Pancreas (tissue), 10 donors: Measurements from ENCODE around the gene ANO9. TPM values are rescaled to one million over a fixed set of nuclear protein-coding genes. Genes with fewer than 3 reads are reported as not detected.

Experiments
- ATAC-seq, 4 donors: fragments of 200-7000 bp; cut with Tn5 transposase; one replicate each; pipeline versions ENCODE4 v1.8.0 to v1.9.1; 2020; ENCODE audit warnings: mild to moderate bottlenecking in 4 of 4, moderate library complexity in 4 of 4
- DNase-seq, 6 donors: peaks; one replicate each; pipeline ENCODE4 v3.0.0-alpha.2; 2020
- FAIRE-seq: peaks from 2 replicates; lab custom pipeline; 2012; peaks lifted over from hg19 to GRCh38; lab: Jason Lieb, UNC
- H3K27ac ChIP-seq, 4 donors: fragments of 200-600 bp; sonication (generic); 1 replicate in 3 of 4; 2 replicates in 1 of 4; pipeline versions ENCODE4 v1.5.0 to v1.8.0; 2020
- H3K27me3 ChIP-seq, 4 donors: fragments of 200-600 bp; one replicate each; pipeline ENCODE4 v1.8.0; 2021
- H3K36me3 ChIP-seq, 3 donors: fragments of 200-600 bp; sonication (generic) in 1 of 3; one replicate each; pipeline versions ENCODE4 v1.5.0 to v1.8.0; 2020 to 2021
- H3K4me1 ChIP-seq, 3 donors: fragments of 200-600 bp; one replicate each; pipeline ENCODE4 v1.8.0; 2021
- H3K4me3 ChIP-seq, 4 donors: fragments of 200-600 bp; sonication (generic) in 2 of 4; one replicate each; pipeline versions ENCODE4 v1.5.0 to v1.8.0; 2020 to 2021
- H3K9me3 ChIP-seq, 4 donors: fragments of 200-600 bp; one replicate each; pipeline ENCODE4 v1.8.0; 2021
- CTCF ChIP-seq, 4 donors: fragments of 200-600 bp; sonication (generic) in 3 of 4; IDR thresholded peaks; one replicate each; pipeline versions ENCODE4 v1.5.0 to v1.8.0; 2021; ENCODE audit warnings: antibody characterized with exemption in 4 of 4
- WGBS, 2 donors: extraction: QIAGEN DNeasy Blood & Tissue Kit; methylation state at CpG; one replicate each; pipeline ENCODE4 v1.1.7; 2013; 5-methylcytosine and 5-hydroxymethylcytosine counted together
- intact Hi-C, 3 donors: fragments of 100-400 bp; cut with DNase I; formaldehyde crosslinking; loops; one replicate each; pipeline versions ENCODE4 v1.11.1 to v1.14.2; 2022
- polyA plus RNA-seq, 2 donors: library from polyadenylated mRNA; stranded (reverse); fragments of 200-250 nt; gene quantifications; one replicate each; pipeline ENCODE4 v1.2.3, GENCODE V29; 2013
- total RNA-seq, 6 donors: library from RNA; stranded (reverse); fragmentation: NEBNext Ultra II Directional in 4 of 6; extraction: Animal tissue kit (Norgen Biotek cat#: 25700) in 4 of 6; gene quantifications; one replicate each; pipeline versions ENCODE4 v1.2.1 to v1.2.4, GENCODE V29; 2021 to 2023
- donor health status: healthy with polysubstance abuse.
- donor health status: DM: no; HTN: no; CAD: no; lungs with moderate emphysema.
- donor health status: DM: no; HTN: no; CAD: no.
- donor health status: control.
- donor health status: control.
- donor health status: Bipolar disorder and iron deficiency.
- donor health status: DM: yes; HTN: yes; CAD: no.
- donor health status: DM: no; HTN: no; CAD: no.
- donor health status: DM: no; HTN: no; CAD: no.
- donor health status: DM: yes; HTN: yes; CAD: no.

The ANO9 gene
- total and polyA plus RNA-seq, 8 donors: 6.2 to 68.7 (median 14.9) TPM

- intact Hi-C loops: no loop called here
- no peak for TF ChIP-seq CTCF (IDR thresholded peaks at IDR 0.05)
- Histone ChIP-seq H3K36me3 (peaks cover 0 to 5% (median 0%) of the 10 kb centered on the region in 3 donors), H3K4me3 (no peak overlapping the region), H3K4me1 (no peaks in the 10 kb centered on the region), H3K27me3 (no peaks in the 10 kb centered on the region), H3K9me3 (no peaks in the 10 kb centered on the region), H3K27ac (no peak overlapping the region)
- FAIRE-seq (no peak), DNase-seq (peak in 2 of 6 donors; percentile 17 to 45), ATAC-seq (no peak)
- 95% methylated on average over 16 of the region's 16 CpGs for WGBS, 2 donors
Observed at GRCh38 chr11:462107-462890, 20.5 kb upstream of the ANO9 start.

GRCh38 chr11:461626-462025 lies 19.8 kb upstream of the ANO9 start:
- ATAC-seq (no peak), FAIRE-seq (no peak), DNase-seq (peak in 2 of 6 donors; percentile 7 to 61)
- H3K36me3 ChIP-seq: peaks cover 0 to 5% (median 0%) of the 10 kb centered on the region in 3 donors
- no peak overlapping the region for H3K27ac ChIP-seq
- no peaks in the 10 kb centered on the region for H3K9me3 ChIP-seq
- 91 to 94% methylated on average over 9 of the region's 9 CpGs for WGBS, 2 donors
- no peaks in the 10 kb centered on the region for H3K4me1 ChIP-seq
- H3K27me3 ChIP-seq: no peaks in the 10 kb centered on the region
- TF ChIP-seq CTCF (IDR thresholded peaks at IDR 0.05): no peak
- intact Hi-C loops: no loop called here
- no peak overlapping the region for H3K4me3 ChIP-seq

GRCh38 chr11:460331-461199 lies 18.8 kb upstream of the ANO9 start:
- no peak overlapping the region for H3K27ac ChIP-seq
- H3K36me3 ChIP-seq: peaks cover 0 to 5% (median 0%) of the 10 kb centered on the region in 3 donors
- no peaks in the 10 kb centered on the region for H3K27me3 ChIP-seq
- DNase-seq: peak in 2 of 6 donors; percentile 10 to 57
- H3K4me1 ChIP-seq: no peaks in the 10 kb centered on the region
- TF ChIP-seq CTCF (IDR thresholded peaks at IDR 0.05): no peak
- no peak overlapping the region for H3K4me3 ChIP-seq
- intact Hi-C loops: no loop called here
- FAIRE-seq: no peak
- no peak for ATAC-seq
- WGBS, 2 donors: 92 to 96% methylated on average over 41 of the region's 41 CpGs
- no peaks in the 10 kb centered on the region for H3K9me3 ChIP-seq

- ATAC-seq: no peak
- 91 to 92% methylated on average over 24 of the region's 24 CpGs for WGBS, 2 donors
- no peak for DNase-seq
- TF ChIP-seq CTCF (IDR thresholded peaks at IDR 0.05): no peak
- Histone ChIP-seq H3K27me3 (no peaks in the 10 kb centered on the region), H3K4me3 (no peak overlapping the region), H3K36me3 (peaks cover 0 to 5% (median 0%) of the 10 kb centered on the region in 3 donors), H3K4me1 (no peaks in the 10 kb centered on the region), H3K27ac (no peak overlapping the region), H3K9me3 (no peaks in the 10 kb centered on the region)
- no peak for FAIRE-seq
- intact Hi-C loops: no loop called here
Observed at GRCh38 chr11:459511-460220, 17.9 kb upstream of the ANO9 start.
